DND-41 (cell line): ENCODE results near the gene FBXW5.

Experiments
- ATAC-seq: fragments of 200-7000 bp; cut with Tn5 transposase; 3 replicates; pipeline ENCODE4 v1.9.1; 2021; ENCODE audit warnings: low read depth; ENCODE audit not compliant: insufficient read depth
- DNase-seq: peaks from one replicate; pipeline ENCODE4 v3.0.0-alpha.2; 2020
- H2AFZ ChIP-seq: 2 replicates; pipeline ENCODE4 v1.6.0; 2012; ENCODE audit warnings: low read depth, low read length
- H3K27ac ChIP-seq: 2 replicates; pipeline ENCODE4 v1.5.1; 2012; ENCODE audit warnings: low read length, inconsistent platforms
- H3K27me3 ChIP-seq: fragments of 200-600 bp; sonication (generic); 2 replicates; pipeline ENCODE4 v1.6.0; 2012; ENCODE audit warnings: low read length, mild to moderate bottlenecking, inconsistent platforms; ENCODE audit not compliant: insufficient read depth, poor library complexity
- H3K36me3 ChIP-seq: 2 replicates; pipeline ENCODE4 v1.5.1; 2012; ENCODE audit warnings: low read length, inconsistent platforms; ENCODE audit not compliant: insufficient read depth
- H3K4me1 ChIP-seq: 2 replicates; pipeline ENCODE4 v1.5.1; 2012; ENCODE audit warnings: mild to moderate bottlenecking, low read length; ENCODE audit not compliant: insufficient read depth
- H3K4me2 ChIP-seq: 2 replicates; pipeline ENCODE4 v1.6.0; 2012; ENCODE audit warnings: mild to moderate bottlenecking, moderate library complexity, low read length, inconsistent platforms; ENCODE audit not compliant: insufficient read depth
- H3K4me3 ChIP-seq, 2 experiments: fragments of 200-600 bp in 1 of 2; shearing (Covaris generic) in 1 of 2; 2 replicates each; pipeline ENCODE4 v1.5.1; 2012 to 2016; ENCODE audit warnings: inconsistent platforms in 2 of 2, low read length in 2 of 2, mild to moderate bottlenecking in 2 of 2, low read depth in 1 of 2, moderate library complexity in 1 of 2
- H3K79me2 ChIP-seq: 2 replicates; pipeline ENCODE4 v1.6.0; 2012; ENCODE audit warnings: low read length, inconsistent platforms; ENCODE audit not compliant: insufficient read depth
- H3K9ac ChIP-seq: 2 replicates; pipeline ENCODE4 v1.6.0; 2012; ENCODE audit warnings: low read depth, mild to moderate bottlenecking, inconsistent platforms, low read length, moderate library complexity
- H3K9me3 ChIP-seq: 2 replicates; pipeline ENCODE4 v1.5.1; 2012; ENCODE audit warnings: low read length, moderate library complexity, mild to moderate bottlenecking, inconsistent platforms; ENCODE audit not compliant: insufficient read depth, severe bottlenecking
- H4K20me1 ChIP-seq: 2 replicates; pipeline ENCODE4 v1.6.0; 2012; ENCODE audit warnings: low read length; ENCODE audit not compliant: insufficient read depth
- CTCF ChIP-seq: IDR thresholded peaks from 2 replicates; pipeline ENCODE4 v1.5.1; 2012; ENCODE audit warnings: borderline replicate concordance, low read length, moderate library complexity, mild to moderate bottlenecking; ENCODE audit not compliant: poor library complexity, severe bottlenecking; ENCODE audit errors: extremely low read depth
- EZH2 ChIP-seq: IDR thresholded peaks from 3 replicates; pipeline ENCODE4 v1.6.1; 2012; ENCODE audit warnings: borderline replicate concordance, low read depth, mild to moderate bottlenecking, moderate library complexity, low read length, inconsistent platforms; ENCODE audit not compliant: severe bottlenecking

FBXW5 gene

GRCh38 chr9:136916330-136917184 is 28.0 kb downstream of the FBXW5 start:
- peaks cover 80% of the 10 kb centered on the region for H3K36me3 ChIP-seq
- no peaks in the 10 kb centered on the region for H3K9me3 ChIP-seq
- H2AFZ ChIP-seq = no peak overlapping the region
- peaks cover 33% of the 10 kb centered on the region for H4K20me1 ChIP-seq
- no peak overlapping the region for H3K4me3 ChIP-seq
- DNase-seq = no peak
- no peak for ATAC-seq
- no peaks in the 10 kb centered on the region for H3K27me3 ChIP-seq
- H3K4me2 ChIP-seq = no peak overlapping the region
- TF ChIP-seq CTCF (no peak), EZH2 (no peak)
- no peak overlapping the region for H3K9ac ChIP-seq
- H3K27ac ChIP-seq = no peak overlapping the region
- no peaks in the 10 kb centered on the region for H3K4me1 ChIP-seq
- H3K79me2 ChIP-seq = peaks cover 16% of the 10 kb centered on the region; the same call in 1 of the 2 replicates

- Histone ChIP-seq H3K9me3 (no peaks in the 10 kb centered on the region), H3K27me3 (no peaks in the 10 kb centered on the region), H3K4me2 (no peak overlapping the region), H3K4me3 (no peak overlapping the region), H3K4me1 (no peaks in the 10 kb centered on the region), H4K20me1 (peaks cover 31% of the 10 kb centered on the region), H3K27ac (no peak overlapping the region), H3K9ac (no peak overlapping the region), H3K79me2 (peaks cover 16% of the 10 kb centered on the region; the same call in 1 of the 2 replicates), H3K36me3 (peaks cover 80% of the 10 kb centered on the region), H2AFZ (no peak overlapping the region)
- no peak for ATAC-seq
- TF ChIP-seq EZH2 (no peak), CTCF (no peak)
- no peak for DNase-seq
These were observed 28.8 kb downstream of the FBXW5 start for GRCh38 chr9:136915632-136916329.

- no peak overlapping the region for H3K9ac ChIP-seq
- ATAC-seq = no peak
- no peaks in the 10 kb centered on the region for H3K9me3 ChIP-seq
- no peak overlapping the region for H3K4me2 ChIP-seq
- peaks cover 16% of the 10 kb centered on the region; the same call in 1 of the 2 replicates for H3K79me2 ChIP-seq
- H2AFZ ChIP-seq = no peak overlapping the region
- no peaks in the 10 kb centered on the region for H3K4me1 ChIP-seq
- no peaks in the 10 kb centered on the region for H3K27me3 ChIP-seq
- peaks cover 30% of the 10 kb centered on the region; the same call in 1 of the 2 replicates for H4K20me1 ChIP-seq
- TF ChIP-seq EZH2 = no peak
- TF ChIP-seq CTCF = no peak
- no peak overlapping the region for H3K4me3 ChIP-seq
- no peak overlapping the region for H3K27ac ChIP-seq
- peaks cover 80% of the 10 kb centered on the region for H3K36me3 ChIP-seq
- DNase-seq = no peak
These were observed 30.7 kb downstream of the FBXW5 start for GRCh38 chr9:136913701-136914438.
